ENCODE data around the gene CILP2.

CILP2 gene

GRCh38 chr19:19563348-19563848, 25.3 kb downstream of the CILP2 start:
- DNase-seq (ENCODE audit: low read depth): no peak

- no peak for DNase-seq (ENCODE audit: low read depth)
Observed at GRCh38 chr19:19566306-19566705, 28.2 kb downstream of the CILP2 start.

GRCh38 chr19:19567391-19567790, 29.3 kb downstream of the CILP2 start:
- DNase-seq (ENCODE audit: low read depth): no peak

- DNase-seq (ENCODE audit: low read depth): no peak
Observed at GRCh38 chr19:19568802-19569756, 31.0 kb downstream of the CILP2 start.

- no peak for DNase-seq (ENCODE audit: low read depth)
Observed at GRCh38 chr19:19570571-19570970, 32.5 kb downstream of the CILP2 start.

- no peak for DNase-seq (ENCODE audit: low read depth)
Observed at GRCh38 chr19:19571071-19571786, 33.2 kb downstream of the CILP2 start.

GRCh38 chr19:19575411-19575810, 37.3 kb downstream of the CILP2 start:
- no peak for DNase-seq (ENCODE audit: low read depth)

- no peak for DNase-seq (ENCODE audit: low read depth)
Observed at GRCh38 chr19:19578252-19578651, 40.2 kb downstream of the CILP2 start.

GRCh38 chr19:19579533-19580361, 41.7 kb downstream of the CILP2 start:
- DNase-seq (ENCODE audit: low read depth): no peak

- DNase-seq (ENCODE audit: low read depth): no peak
Observed at GRCh38 chr19:19580418-19580817, 42.4 kb downstream of the CILP2 start.

- no peak for DNase-seq (ENCODE audit: low read depth)
Observed at GRCh38 chr19:19581391-19581790, 43.3 kb downstream of the CILP2 start.

GRCh38 chr19:19582471-19582870, 44.4 kb downstream of the CILP2 start:
- no peak for DNase-seq (ENCODE audit: low read depth)

- no peak for DNase-seq (ENCODE audit: low read depth)
Observed at GRCh38 chr19:19584356-19584755, 46.3 kb downstream of the CILP2 start.

GRCh38 chr19:19587771-19588170, 49.7 kb downstream of the CILP2 start:
- no peak for DNase-seq (ENCODE audit: low read depth)

GRCh38 chr19:19588546-19588945, 50.5 kb downstream of the CILP2 start:
- DNase-seq (ENCODE audit: low read depth): no peak

GRCh38 chr19:19591133-19591825, 53.2 kb downstream of the CILP2 start:
- peak; percentile 95 for DNase-seq (ENCODE audit: low read depth)

- DNase-seq (ENCODE audit: low read depth): no peak
Observed at GRCh38 chr19:19592690-19593089, 54.6 kb downstream of the CILP2 start.

GRCh38 chr19:19594381-19594780, 56.3 kb downstream of the CILP2 start:
- no peak for DNase-seq (ENCODE audit: low read depth)

GRCh38 chr19:19595171-19595701, 57.2 kb downstream of the CILP2 start:
- DNase-seq (ENCODE audit: low read depth): no peak

Measured in non-pigmented ciliary epithelial cell (primary cell).